GM12878 (cell line): ENCODE results near the gene FLT1. TPM values are rescaled to one million over a fixed set of nuclear protein-coding genes. Genes with fewer than 3 reads are reported as not detected.

ENCODE experiments used
- CREM ChIP-seq: IDR thresholded peaks from 2 replicates; pipeline ENCODE4 v1.6.1; 2014; ENCODE audit warnings: antibody characterized with exemption, low read depth
- EED ChIP-seq: sonication (generic); IDR thresholded peaks from 2 replicates; pipeline ENCODE4 v1.6.1; 2016; ENCODE audit warnings: antibody characterized with exemption, low read depth
- IRF4 ChIP-seq: IDR thresholded peaks from 2 replicates; pipeline ENCODE4 v1.6.1; 2011; ENCODE audit warnings: low read depth, low read length
- MTA2 ChIP-seq: fragments of 450-650 bp; IDR thresholded peaks from 2 replicates; pipeline ENCODE4 v1.6.1; 2016; ENCODE audit warnings: low read depth, mild to moderate bottlenecking, moderate library complexity
- NFXL1 ChIP-seq: fragments of 450-650 bp; IDR thresholded peaks from 2 replicates; pipeline ENCODE4 v1.6.1; 2017; ENCODE audit warnings: antibody characterized with exemption, mild to moderate bottlenecking, borderline replicate concordance
- PAX8 ChIP-seq: fragments of 450-650 bp; IDR thresholded peaks from 2 replicates; pipeline ENCODE4 v1.6.1; 2017; ENCODE audit warnings: mild to moderate bottlenecking, moderate library complexity
- RFX5 ChIP-seq: IDR thresholded peaks from 2 replicates; pipeline ENCODE4 v1.6.1; 2011; ENCODE audit warnings: low read depth, low read length, improper control_type of control experiment
- SIN3A ChIP-seq: IDR thresholded peaks from 2 replicates; pipeline ENCODE4 v1.6.1; 2012; ENCODE audit warnings: low read depth, low read length, improper control_type of control experiment
- SREBF1 ChIP-seq: IDR thresholded peaks from 2 replicates; pipeline ENCODE4 v1.6.1; 2012; ENCODE audit warnings: mild to moderate bottlenecking, low read length
- ZNF217 ChIP-seq: fragments of 450-650 bp; IDR thresholded peaks from 2 replicates; pipeline ENCODE4 v1.6.1; 2017; ENCODE audit warnings: antibody characterized with exemption, mild to moderate bottlenecking
- polyA plus RNA-seq, 11 experiments: library from polyadenylated mRNA; depleted of rRNA in 4 of 11; unstranded in 6 of 11; stranded (reverse) in 5 of 11; fragments of >200 nt; fragmentation: Nextera tagmentation in 4 of 11; fragmentation: Illumina TruSeq in 1 of 11; extraction: Ambion mirVana in 4 of 11; extraction: Trizol in 1 of 11; gene quantifications; 1 replicate in 1 of 11; 2 replicates in 10 of 11; pipeline versions ENCODE4 v1.2.1 to v1.2.3, GENCODE V29; 2011 to 2016; ENCODE audit warnings: inconsistent platforms in 2 of 11, missing spikeins in 2 of 11, low read depth in 1 of 11
- total RNA-seq, 4 experiments: library from RNA; depleted of rRNA in 3 of 4; stranded (reverse); fragments of >200 nt in 3 of 4; fragmentation: Illumina TruSeq in 1 of 4; extraction: Trizol in 1 of 4; gene quantifications; 2 replicates each; pipeline versions ENCODE4 v1.2.1 to v1.2.3, GENCODE V29; 2013 to 2021
- TF ChIP-seq, protein P1 (sequence below): fragments of 450-650 bp; IDR thresholded peaks from 2 replicates; pipeline ENCODE4 v1.6.1; 2018; ENCODE audit warnings: borderline replicate concordance, mild to moderate bottlenecking; ENCODE audit not compliant: partially characterized antibody
- TF ChIP-seq, protein P2 (sequence below): IDR thresholded peaks from 2 replicates; pipeline ENCODE4 v1.6.1; 2011; ENCODE audit warnings: mild to moderate bottlenecking, low read depth, low read length, moderate library complexity; ENCODE audit not compliant: insufficient replicate concordance

The FLT1 gene
- total and polyA plus RNA-seq, 10 of the 15 experiments (the other 5 are each of a cell fraction or from before 2014, with no cell fraction given): 0.55 to 5.6 (median 0.84) TPM

DNA sequence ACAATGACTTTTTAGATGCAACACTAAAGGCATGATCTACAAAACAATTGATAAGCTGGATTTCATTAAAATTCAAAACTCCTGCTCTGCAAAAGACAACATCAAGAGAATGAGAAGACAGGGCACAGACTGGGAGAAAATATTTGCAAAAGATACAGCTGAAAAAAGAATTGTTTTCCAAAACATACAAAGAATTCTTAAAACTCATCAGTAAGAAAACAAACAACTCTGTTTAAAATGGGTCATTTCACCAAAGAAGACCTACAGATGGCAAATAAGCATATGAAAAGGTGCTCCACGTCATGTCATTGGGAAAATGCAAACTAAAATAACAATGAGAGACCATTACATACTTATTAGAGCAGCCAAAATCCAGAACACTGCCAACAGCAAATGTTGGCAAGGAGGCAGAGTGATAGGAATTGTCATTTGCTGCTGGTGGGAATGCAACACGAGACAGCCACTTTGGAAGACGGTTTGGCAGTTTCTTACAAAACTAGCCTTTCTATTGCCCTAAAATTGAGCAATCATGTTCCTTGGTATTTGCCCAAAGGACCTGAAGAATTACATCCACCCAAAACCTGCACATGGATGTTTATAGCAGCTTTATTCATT, 39.2 kb downstream of the FLT1 start (continued):
- TF ChIP-seq, protein P1, sequence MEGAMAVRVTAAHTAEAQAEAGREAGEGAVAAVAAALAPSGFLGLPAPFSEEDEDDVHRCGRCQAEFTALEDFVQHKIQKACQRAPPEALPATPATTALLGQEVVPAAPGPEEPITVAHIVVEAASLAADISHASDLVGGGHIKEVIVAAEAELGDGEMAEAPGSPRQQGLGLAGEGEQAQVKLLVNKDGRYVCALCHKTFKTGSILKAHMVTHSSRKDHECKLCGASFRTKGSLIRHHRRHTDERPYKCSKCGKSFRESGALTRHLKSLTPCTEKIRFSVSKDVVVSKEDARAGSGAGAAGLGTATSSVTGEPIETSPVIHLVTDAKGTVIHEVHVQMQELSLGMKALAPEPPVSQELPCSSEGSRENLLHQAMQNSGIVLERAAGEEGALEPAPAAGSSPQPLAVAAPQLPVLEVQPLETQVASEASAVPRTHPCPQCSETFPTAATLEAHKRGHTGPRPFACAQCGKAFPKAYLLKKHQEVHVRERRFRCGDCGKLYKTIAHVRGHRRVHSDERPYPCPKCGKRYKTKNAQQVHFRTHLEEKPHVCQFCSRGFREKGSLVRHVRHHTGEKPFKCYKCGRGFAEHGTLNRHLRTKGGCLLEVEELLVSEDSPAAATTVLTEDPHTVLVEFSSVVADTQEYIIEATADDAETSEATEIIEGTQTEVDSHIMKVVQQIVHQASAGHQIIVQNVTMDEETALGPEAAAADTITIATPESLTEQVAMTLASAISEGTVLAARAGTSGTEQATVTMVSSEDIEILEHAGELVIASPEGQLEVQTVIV: no peak
- no peak for TF ChIP-seq SREBF1
- TF ChIP-seq PAX8: no peak
- no peak for TF ChIP-seq SIN3A
- no peak for TF ChIP-seq MTA2
- no peak for TF ChIP-seq ZNF217
- TF ChIP-seq CREM: no peak
- no peak for TF ChIP-seq NFXL1
- TF ChIP-seq IRF4: no peak
- no peak for TF ChIP-seq EED
- no peak for TF ChIP-seq RFX5
- TF ChIP-seq, protein P2, sequence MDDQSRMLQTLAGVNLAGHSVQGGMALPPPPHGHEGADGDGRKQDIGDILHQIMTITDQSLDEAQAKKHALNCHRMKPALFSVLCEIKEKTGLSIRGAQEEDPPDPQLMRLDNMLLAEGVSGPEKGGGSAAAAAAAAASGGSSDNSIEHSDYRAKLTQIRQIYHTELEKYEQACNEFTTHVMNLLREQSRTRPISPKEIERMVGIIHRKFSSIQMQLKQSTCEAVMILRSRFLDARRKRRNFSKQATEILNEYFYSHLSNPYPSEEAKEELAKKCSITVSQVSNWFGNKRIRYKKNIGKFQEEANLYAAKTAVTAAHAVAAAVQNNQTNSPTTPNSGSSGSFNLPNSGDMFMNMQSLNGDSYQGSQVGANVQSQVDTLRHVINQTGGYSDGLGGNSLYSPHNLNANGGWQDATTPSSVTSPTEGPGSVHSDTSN: no peak
- TF ChIP-seq, all 136 proteins: peak for 0
